Urinary bladder (tissue), 4 donors: ENCODE measurements around the gene PCBP2. TPM values are rescaled to one million over a fixed set of nuclear protein-coding genes. Genes with fewer than 3 reads are reported as not detected.
A peak's percentile ranks its signal among the peaks of the same experiment; 100 is the strongest.
"Not testable (repeated sequence)": the region's sequence is repeated elsewhere in the genome, so short reads cannot be mapped to it uniquely, and the experiment has no call there.

Experiments
- DNase-seq: peaks from one replicate; pipeline ENCODE4 v3.0.0-alpha.2; 2015; ENCODE audit errors: extremely low spot score
- H3K27ac ChIP-seq: one replicate; pipeline ENCODE4 v1.5.1; 2013; ENCODE audit warnings: low read depth, mild to moderate bottlenecking, moderate library complexity
- H3K36me3 ChIP-seq: one replicate; pipeline ENCODE4 v1.6.1; 2013; ENCODE audit warnings: mild to moderate bottlenecking, moderate library complexity; ENCODE audit not compliant: insufficient read depth
- H3K4me1 ChIP-seq: one replicate; pipeline ENCODE4 v1.6.1; 2013; ENCODE audit warnings: mild to moderate bottlenecking, moderate library complexity; ENCODE audit not compliant: insufficient read depth
- H3K4me3 ChIP-seq: one replicate; pipeline ENCODE4 v1.5.1; 2013; ENCODE audit warnings: low read depth, low read length
- WGBS: extraction: QIAGEN DNeasy Blood & Tissue Kit; methylation state at CpG from one replicate; pipeline ENCODE4 v1.1.7; 2013; 5-methylcytosine and 5-hydroxymethylcytosine counted together
- polyA plus RNA-seq: library from polyadenylated mRNA; stranded (reverse); fragments of 200-250 nt; gene quantifications from one replicate; pipeline ENCODE4 v1.2.3, GENCODE V29; 2013
- total RNA-seq: library from RNA; depleted of rRNA; stranded (reverse); fragments of >200 nt; gene quantifications from one replicate; pipeline ENCODE4 v1.2.3, GENCODE V29; 2014
- donor health status: healthy with polysubstance abuse.
- donor health status: healthy.

PCBP2 gene
- total and polyA plus RNA-seq, 2 donors, result 395 to 420 TPM

GRCh38 chr12:53425515-53426150 is 26.3 kb upstream of the PCBP2 start:
- Histone ChIP-seq H3K36me3 (no peaks in the 10 kb centered on the region), H3K27ac (no peak overlapping the region), H3K4me3 (no peak overlapping the region), H3K4me1 (no peaks in the 10 kb centered on the region)
- no peak for DNase-seq
- 71% methylated on average over 11 of the region's 11 CpGs for WGBS

GRCh38 chr12:53427905-53428594 is 23.9 kb upstream of the PCBP2 start:
- no peak for DNase-seq
- WGBS, result 78% methylated on average over 7 of the region's 7 CpGs
- Histone ChIP-seq H3K27ac (no peak overlapping the region), H3K36me3 (no peaks in the 10 kb centered on the region), H3K4me1 (no peaks in the 10 kb centered on the region), H3K4me3 (no peak overlapping the region)

- 93% methylated on average over 7 of the region's 7 CpGs for WGBS
- DNase-seq, result no peak
- H3K27ac ChIP-seq, result no peak overlapping the region
- no peaks in the 10 kb centered on the region for H3K36me3 ChIP-seq
- H3K4me3 ChIP-seq, result no peak overlapping the region
- H3K4me1 ChIP-seq, result no peaks in the 10 kb centered on the region
These were observed 23.2 kb upstream of the PCBP2 start for GRCh38 chr12:53428741-53429140.

GRCh38 chr12:53430116-53430515 is 21.8 kb upstream of the PCBP2 start:
- WGBS, result 85% methylated on average over 5 of the region's 5 CpGs
- no peaks in the 10 kb centered on the region for H3K36me3 ChIP-seq
- H3K4me3 ChIP-seq, result no peak overlapping the region
- no peaks in the 10 kb centered on the region for H3K4me1 ChIP-seq
- no peak for DNase-seq
- no peak overlapping the region for H3K27ac ChIP-seq

GRCh38 chr12:53431187-53431586 is 20.7 kb upstream of the PCBP2 start:
- Histone ChIP-seq H3K4me3 (no peak overlapping the region), H3K27ac (no peak overlapping the region), H3K36me3 (no peaks in the 10 kb centered on the region), H3K4me1 (no peaks in the 10 kb centered on the region)
- no peak for DNase-seq
- 81% methylated on average over 7 of the region's 7 CpGs for WGBS

GRCh38 chr12:53435326-53435725 is 16.6 kb upstream of the PCBP2 start:
- not testable (repeated sequence) for DNase-seq, H3K27ac ChIP-seq, H3K4me3 ChIP-seq, H3K4me1 ChIP-seq, H3K36me3 ChIP-seq
- 97% methylated on average over 9 of the region's 9 CpGs for WGBS

- not testable (repeated sequence) for DNase-seq
These were observed 12.3 kb upstream of the PCBP2 start for GRCh38 chr12:53439582-53439981.

GRCh38 chr12:53441040-53441833 is 10.7 kb upstream of the PCBP2 start, which contains the start of gene PRR13:
Gene PRR13, plus strand, starts transcription at chr12:53441734. Its CDS starts 981 bp downstream, at chr12:53442715.
- peaks cover 2% of the 10 kb centered on the region for H3K4me1 ChIP-seq
- 1% methylated on average over 31 of the region's 31 CpGs for WGBS
- H3K36me3 ChIP-seq, result no peaks in the 10 kb centered on the region
- peak within 1 kb of the TSS; percentile 78 for H3K4me3 ChIP-seq
- peak; percentile 98 for DNase-seq
- peak within 1 kb of the TSS; percentile 79 for H3K27ac ChIP-seq

More at GRCh38 chr12:53439582-53439981, 12.3 kb upstream of the PCBP2 start:
- not testable (repeated sequence) for H3K36me3 ChIP-seq, H3K4me3 ChIP-seq, H3K27ac ChIP-seq, H3K4me1 ChIP-seq

GRCh38 chr12:53443955-53444354 is 7.9 kb upstream of the PCBP2 start:
- DNase-seq, result no peak
- H3K27ac ChIP-seq, result no peak overlapping the region
- H3K4me1 ChIP-seq, result peaks cover 2% of the 10 kb centered on the region
- 95% methylated on average over 4 of the region's 4 CpGs for WGBS
- no peak overlapping the region for H3K4me3 ChIP-seq
- no peaks in the 10 kb centered on the region for H3K36me3 ChIP-seq

GRCh38 chr12:53444593-53445325 is 7.1 kb upstream of the PCBP2 start:
- not testable (repeated sequence) for H3K36me3 ChIP-seq, H3K4me1 ChIP-seq, H3K4me3 ChIP-seq, DNase-seq, H3K27ac ChIP-seq
- 89% methylated on average over 11 of the region's 11 CpGs for WGBS

GRCh38 chr12:53450936-53451335 is 966 bp upstream of the PCBP2 start:
- DNase-seq, result no peak
- 90% methylated on average over 7 of the region's 7 CpGs for WGBS
- Histone ChIP-seq H3K4me3 (no peak overlapping the region), H3K27ac (no peak overlapping the region), H3K4me1 (no peaks in the 10 kb centered on the region), H3K36me3 (peaks cover 2% of the 10 kb centered on the region)

GRCh38 chr12:53452159-53453077 is 516 bp downstream of the PCBP2 start:
- H3K4me3 ChIP-seq, result peak overlapping the region; percentile 70
- WGBS, result under 1% methylated on average over 75 of the region's 82 CpGs
- no peaks in the 10 kb centered on the region for H3K4me1 ChIP-seq
- peaks cover 2% of the 10 kb centered on the region for H3K36me3 ChIP-seq
- H3K27ac ChIP-seq, result peak overlapping the region; percentile 93
- DNase-seq, result peak; percentile 64
